Stimulated activated CD8-positive, alpha-beta memory T cell treated with anti-CD3 and anti-CD28 coated beads, Interleukin-2, amount 100 ng/mL, for 48 hours (primary cell): ENCODE measurements around the gene EGLN2.
"Not testable (repeated sequence)": the region's sequence is repeated elsewhere in the genome, so short reads cannot be mapped to it uniquely, and the experiment has no call there.

Experiments
- DNase-seq, 2 donors: peaks; one replicate each; pipeline ENCODE4 v3.0.0-alpha.2; 2020; ENCODE audit warnings: low read depth in 2 of 2

The EGLN2 gene

DNA sequence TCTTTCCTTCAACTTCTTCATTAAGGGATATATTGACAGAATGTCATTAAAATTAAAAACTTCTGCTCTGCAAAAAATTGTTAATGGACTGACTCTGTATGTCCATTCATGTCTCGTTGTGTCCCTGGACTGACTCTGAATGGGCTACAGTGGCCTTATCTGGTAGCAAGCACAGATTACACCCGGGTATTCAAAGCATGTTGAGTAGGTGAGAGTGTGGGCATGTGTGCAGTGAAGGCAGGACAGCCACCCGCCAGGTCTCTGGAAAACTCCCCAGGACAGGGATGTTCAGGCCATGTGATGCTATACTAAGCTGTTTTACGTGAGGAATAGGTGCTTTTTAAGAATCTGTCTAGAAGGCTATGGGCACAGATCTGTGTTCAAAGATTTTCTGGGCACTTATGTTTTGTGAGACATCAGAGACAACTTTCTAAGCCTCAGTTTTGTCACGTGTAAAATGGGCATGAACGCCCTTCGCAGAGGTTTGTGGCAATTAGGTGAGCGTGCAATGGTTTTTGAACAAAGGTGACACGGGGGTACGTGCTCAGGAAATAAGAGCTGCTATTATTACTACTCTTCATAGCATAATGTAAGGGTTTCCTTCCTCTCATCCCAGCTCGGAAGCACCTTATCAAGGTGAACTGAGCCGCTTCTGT is 44.1 kb downstream of the EGLN2 start:
- DNase-seq, result not testable (repeated sequence)

DNA sequence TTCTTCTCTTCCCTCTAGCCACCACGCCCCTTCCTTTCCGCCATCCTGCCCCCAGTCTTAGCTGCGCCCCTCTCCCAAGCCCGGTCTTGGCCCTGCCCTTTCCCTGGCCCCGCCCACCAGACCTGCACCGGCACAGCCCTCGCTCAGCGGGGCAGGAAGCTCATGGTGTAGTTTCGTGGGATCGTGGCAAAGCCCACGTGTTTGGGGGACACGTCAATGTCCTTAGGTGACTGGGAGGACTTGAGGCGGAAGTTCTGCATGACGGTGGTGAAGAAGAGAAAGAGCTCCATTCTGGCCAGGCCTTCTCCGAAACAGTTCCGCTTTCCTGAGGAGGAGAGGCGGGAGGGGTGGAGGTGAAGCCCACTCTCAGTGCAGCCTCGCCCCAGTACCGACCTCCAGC is 44.7 kb downstream of the EGLN2 start:
- DNase-seq, result peak; percentile 55 to 65

DNA sequence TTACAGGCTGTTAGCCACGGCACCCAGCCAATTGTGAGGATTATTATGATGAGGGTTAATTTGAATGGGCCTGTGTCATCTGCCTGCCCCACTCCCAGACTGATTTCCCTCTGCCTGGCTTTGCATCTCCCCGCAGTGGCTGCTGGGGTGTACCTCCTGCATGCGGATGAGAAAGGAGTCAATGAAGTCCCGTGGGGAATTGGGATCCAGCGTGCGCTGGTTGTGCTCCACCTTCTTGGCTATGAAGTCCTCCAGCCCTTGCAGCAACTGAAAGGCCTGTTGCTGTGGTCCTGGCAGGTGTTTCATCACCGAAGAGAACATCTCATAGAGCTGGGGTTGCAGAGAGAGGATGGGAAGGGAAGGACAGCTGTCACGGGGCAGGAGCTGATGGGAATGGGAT is 47.7 kb downstream of the EGLN2 start:
- DNase-seq, result not testable (repeated sequence)

DNA sequence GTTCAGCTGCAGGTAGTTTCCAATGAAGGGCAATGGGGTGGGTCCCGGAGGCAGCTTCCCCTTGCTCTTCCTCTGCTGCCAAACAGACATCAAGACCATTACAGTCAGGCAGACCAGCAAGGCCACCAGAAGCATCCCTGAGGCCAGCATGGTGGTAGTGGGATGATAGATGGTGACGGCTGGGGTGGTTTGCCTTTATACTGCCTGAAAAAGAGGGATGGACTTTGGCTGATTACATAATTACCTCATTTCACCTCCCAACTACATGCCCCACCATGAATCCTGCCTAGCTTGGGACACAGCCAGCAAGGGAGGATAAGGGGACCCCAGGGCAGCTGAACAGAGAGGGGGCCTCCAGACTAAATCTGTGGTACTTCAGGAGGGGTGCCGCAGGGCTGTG is 51.3 kb downstream of the EGLN2 start, which contains the start of gene CYP2A6:
TSS of gene CYP2A6 (minus strand) at position 171 of the 400 bp plus-strand sequence. CDS start at position 150, 21 bp downstream.
- not testable (repeated sequence) for DNase-seq

DNA sequence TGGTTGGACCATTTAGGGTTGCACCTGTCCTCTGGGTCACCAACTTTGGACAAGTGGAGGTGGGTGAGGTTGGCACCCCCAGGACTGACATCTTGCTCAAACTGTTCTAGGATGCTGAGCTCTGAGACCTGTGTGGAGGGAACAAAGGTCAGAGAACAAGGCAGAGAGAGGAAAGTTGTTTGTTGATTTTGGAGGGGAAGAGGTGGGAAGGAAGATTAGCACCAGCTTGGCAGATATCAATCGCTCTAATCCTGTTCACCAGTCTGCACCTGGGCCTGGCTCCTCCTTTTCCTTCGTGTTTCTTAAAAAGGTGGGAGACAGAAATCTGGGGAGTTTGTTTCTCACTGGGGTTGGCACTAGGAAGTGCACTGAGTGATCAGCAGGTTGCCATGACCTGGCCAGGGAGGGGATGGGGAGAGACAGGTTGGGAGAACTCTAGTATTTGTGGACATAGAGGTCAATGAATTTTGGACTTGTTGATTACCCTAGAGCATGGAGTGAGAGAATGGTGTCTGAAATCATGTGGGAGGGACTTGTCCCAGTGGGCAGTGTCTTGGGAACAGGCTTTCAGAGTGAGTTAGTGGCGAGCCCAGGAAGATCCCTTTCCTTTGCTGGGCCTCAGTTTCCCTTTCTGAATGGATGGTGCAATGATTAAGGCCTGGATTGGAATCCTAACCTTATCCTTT is 53.6 kb downstream of the EGLN2 start:
- not testable (repeated sequence) for DNase-seq
